ENCODE measurements around the gene SMAP2.

Gene SMAP2

GRCh38 chr1:40372658-40373322 lies 737 bp upstream of the SMAP2 start:
- Histone ChIP-seq H3K27ac (ENCODE audit: low read depth, low read length) (no peak overlapping the region), H3K4me3 (ENCODE audit: low read depth, low read length) (peak overlapping the region; percentile 47), H3K27me3 (ENCODE audit: control insufficient read depth, insufficient read depth, low read length) (peaks cover 5% of the 10 kb centered on the region; the same call in 1 of the 2 replicates), H3K9me3 (ENCODE audit: control insufficient read depth, insufficient read depth, low read depth, low read length) (no peaks in the 10 kb centered on the region), H3K36me3 (ENCODE audit: control insufficient read depth, insufficient read depth, low read length) (no peaks in the 10 kb centered on the region), H3K9ac (ENCODE audit: low read length) (no peak overlapping the region), H3K4me1 (ENCODE audit: control insufficient read depth, insufficient read depth, low read length) (peaks cover 8% of the 10 kb centered on the region)

GRCh38 chr1:40377512-40377911 lies 4.0 kb downstream of the SMAP2 start:
- Histone ChIP-seq H3K27me3 (ENCODE audit: control insufficient read depth, insufficient read depth, low read length) (peaks cover 5% of the 10 kb centered on the region; the same call in 1 of the 2 replicates), H3K36me3 (ENCODE audit: control insufficient read depth, insufficient read depth, low read length) (no peaks in the 10 kb centered on the region), H3K4me1 (ENCODE audit: control insufficient read depth, insufficient read depth, low read length) (peaks cover 8% of the 10 kb centered on the region), H3K4me3 (ENCODE audit: low read depth, low read length) (no peak overlapping the region), H3K27ac (ENCODE audit: low read depth, low read length) (no peak overlapping the region), H3K9ac (ENCODE audit: low read length) (no peak overlapping the region), H3K9me3 (ENCODE audit: control insufficient read depth, insufficient read depth, low read depth, low read length) (no peaks in the 10 kb centered on the region)

DNA sequence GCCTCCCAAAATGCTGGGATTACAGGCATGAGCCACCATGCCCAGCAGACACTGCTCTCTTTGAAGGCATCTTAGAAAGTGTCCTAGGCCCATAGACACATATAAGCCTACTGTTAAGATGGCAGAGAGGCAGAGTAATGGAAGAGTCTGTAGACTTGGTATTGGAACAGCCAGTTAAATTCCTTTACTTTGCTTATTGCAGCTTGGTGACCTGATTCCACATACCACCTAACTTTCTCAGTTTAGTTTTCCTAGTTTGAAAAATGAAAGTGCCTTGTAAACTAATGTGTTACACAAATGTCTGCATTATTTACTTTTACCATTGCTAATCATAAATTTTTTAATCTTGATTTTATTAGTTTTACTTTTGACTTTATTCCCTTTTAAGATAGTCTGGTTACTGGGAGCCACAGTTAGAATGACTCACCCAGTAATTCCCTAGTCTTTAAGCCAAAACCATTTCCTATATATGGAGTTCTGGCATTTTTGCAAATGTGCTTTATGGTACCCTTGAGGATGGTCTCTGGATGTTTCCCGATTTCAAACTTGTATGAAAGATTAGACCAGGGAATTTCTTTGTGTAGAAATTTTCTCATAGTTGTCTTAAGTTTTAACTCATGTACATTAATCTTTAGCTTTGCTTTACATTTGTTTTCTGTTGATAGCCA lies 6.4 kb downstream of the SMAP2 start:
- Histone ChIP-seq H3K4me1 (ENCODE audit: control insufficient read depth, insufficient read depth, low read length) (peaks cover 3% of the 10 kb centered on the region), H3K9me3 (ENCODE audit: control insufficient read depth, insufficient read depth, low read depth, low read length) (no peaks in the 10 kb centered on the region), H3K9ac (ENCODE audit: low read length) (no peak overlapping the region), H3K27ac (ENCODE audit: low read depth, low read length) (no peak overlapping the region), H3K27me3 (ENCODE audit: control insufficient read depth, insufficient read depth, low read length) (peaks cover under 1% of the 10 kb centered on the region; the same call in 1 of the 2 replicates), H3K4me3 (ENCODE audit: low read depth, low read length) (no peak overlapping the region), H3K36me3 (ENCODE audit: control insufficient read depth, insufficient read depth, low read length) (no peaks in the 10 kb centered on the region)

GRCh38 chr1:40380817-40381216 lies 7.3 kb downstream of the SMAP2 start:
- Histone ChIP-seq H3K36me3 (ENCODE audit: control insufficient read depth, insufficient read depth, low read length) (no peaks in the 10 kb centered on the region), H3K4me1 (ENCODE audit: control insufficient read depth, insufficient read depth, low read length) (peaks cover 3% of the 10 kb centered on the region), H3K27ac (ENCODE audit: low read depth, low read length) (no peak overlapping the region), H3K9ac (ENCODE audit: low read length) (no peak overlapping the region), H3K9me3 (ENCODE audit: control insufficient read depth, insufficient read depth, low read depth, low read length) (no peaks in the 10 kb centered on the region), H3K27me3 (ENCODE audit: control insufficient read depth, insufficient read depth, low read length) (no peaks in the 10 kb centered on the region), H3K4me3 (ENCODE audit: low read depth, low read length) (no peak overlapping the region)

DNA sequence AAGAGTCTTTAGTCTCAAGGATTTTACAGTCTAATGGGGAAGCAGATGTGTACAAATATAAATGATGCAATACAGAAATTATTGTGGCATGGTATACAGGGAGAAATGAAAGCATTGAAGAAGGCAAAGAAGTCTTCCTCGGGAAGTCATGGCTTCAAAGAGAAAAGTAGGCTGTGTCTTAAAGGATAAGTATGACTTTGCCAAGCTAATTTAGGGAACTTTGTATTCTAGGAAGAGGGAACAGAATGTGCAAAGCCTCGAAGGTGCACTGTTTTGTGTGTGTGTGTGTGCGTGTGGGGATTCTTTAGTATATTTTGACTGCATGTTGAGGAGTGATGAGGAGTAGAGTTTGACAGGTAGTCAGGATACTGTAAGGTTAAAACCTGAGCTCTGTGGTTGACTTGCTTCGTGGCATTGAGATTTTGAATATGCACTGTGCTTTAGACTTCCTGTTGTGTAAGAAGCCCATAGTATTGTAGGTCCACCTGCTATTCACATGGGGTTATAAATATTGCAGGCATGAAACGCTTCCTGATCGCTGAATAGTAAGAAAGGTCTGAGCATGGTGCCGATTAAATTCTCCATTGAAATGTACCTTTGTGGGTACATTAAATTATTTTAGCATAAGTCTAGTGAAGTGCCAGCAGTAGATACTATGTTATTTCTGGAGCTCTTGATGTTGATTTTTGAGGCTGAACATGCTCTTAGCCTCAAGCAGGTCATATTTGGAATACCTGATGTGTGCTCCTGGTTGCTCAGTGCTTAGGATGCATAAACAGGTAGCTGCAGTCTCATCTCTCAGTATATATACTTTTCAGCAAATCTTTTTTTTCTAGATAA lies 8.0 kb downstream of the SMAP2 start:
- Histone ChIP-seq H3K9me3 (ENCODE audit: control insufficient read depth, insufficient read depth, low read depth, low read length) (no peaks in the 10 kb centered on the region), H3K9ac (ENCODE audit: low read length) (no peak overlapping the region), H3K4me1 (ENCODE audit: control insufficient read depth, insufficient read depth, low read length) (peaks cover 3% of the 10 kb centered on the region), H3K4me3 (ENCODE audit: low read depth, low read length) (no peak overlapping the region), H3K36me3 (ENCODE audit: control insufficient read depth, insufficient read depth, low read length) (no peaks in the 10 kb centered on the region), H3K27ac (ENCODE audit: low read depth, low read length) (no peak overlapping the region), H3K27me3 (ENCODE audit: control insufficient read depth, insufficient read depth, low read length) (no peaks in the 10 kb centered on the region)

DNA sequence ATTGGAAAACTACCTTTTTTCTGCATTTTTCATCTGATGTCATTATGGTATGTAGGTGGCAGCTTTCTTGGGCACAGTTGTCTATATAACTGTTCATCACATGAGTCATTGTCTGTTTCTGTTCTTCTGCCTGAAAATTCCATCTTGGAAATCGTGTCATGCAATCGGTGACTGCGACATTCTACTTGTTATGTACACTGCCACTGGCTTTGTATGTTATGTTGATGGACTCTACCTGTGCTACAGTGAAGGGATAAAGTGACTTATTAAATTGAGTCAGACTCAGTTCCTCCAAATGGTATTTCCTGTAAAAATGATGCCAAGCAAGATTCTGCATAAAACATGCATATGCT lies 8.6 kb downstream of the SMAP2 start:
- H3K27me3 ChIP-seq (ENCODE audit: control insufficient read depth, insufficient read depth, low read length) = no peaks in the 10 kb centered on the region
- peaks cover 3% of the 10 kb centered on the region for H3K4me1 ChIP-seq (ENCODE audit: control insufficient read depth, insufficient read depth, low read length)
- H3K4me3 ChIP-seq (ENCODE audit: low read depth, low read length) = no peak overlapping the region
- H3K9me3 ChIP-seq (ENCODE audit: control insufficient read depth, insufficient read depth, low read depth, low read length) = no peaks in the 10 kb centered on the region
- H3K9ac ChIP-seq (ENCODE audit: low read length) = no peak overlapping the region
- H3K36me3 ChIP-seq (ENCODE audit: control insufficient read depth, insufficient read depth, low read length) = no peaks in the 10 kb centered on the region
- no peak overlapping the region for H3K27ac ChIP-seq (ENCODE audit: low read depth, low read length)

DNA sequence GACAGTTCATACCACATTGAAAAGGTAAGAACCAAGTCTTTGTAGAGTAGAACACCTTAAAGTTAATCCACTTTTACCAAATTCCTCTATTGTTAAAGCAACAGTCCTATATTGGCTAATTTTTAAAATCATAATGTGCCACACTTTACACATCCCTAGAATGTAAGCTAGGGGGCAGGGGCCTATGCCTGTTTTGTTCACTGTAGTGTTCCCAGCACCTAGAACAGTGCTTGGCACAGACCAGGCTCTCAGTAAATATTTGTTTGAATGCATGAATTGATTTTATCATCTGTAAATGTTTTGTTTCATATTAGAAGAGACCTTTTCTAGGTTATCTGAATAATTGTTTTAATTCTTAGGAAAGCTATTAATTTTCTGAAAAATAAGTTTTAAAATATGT lies 9.1 kb downstream of the SMAP2 start:
- no peaks in the 10 kb centered on the region for H3K36me3 ChIP-seq (ENCODE audit: control insufficient read depth, insufficient read depth, low read length)
- H3K27me3 ChIP-seq (ENCODE audit: control insufficient read depth, insufficient read depth, low read length) = no peaks in the 10 kb centered on the region
- H3K4me1 ChIP-seq (ENCODE audit: control insufficient read depth, insufficient read depth, low read length) = peaks cover 3% of the 10 kb centered on the region
- no peak overlapping the region for H3K27ac ChIP-seq (ENCODE audit: low read depth, low read length)
- H3K9ac ChIP-seq (ENCODE audit: low read length) = no peak overlapping the region
- H3K4me3 ChIP-seq (ENCODE audit: low read depth, low read length) = no peak overlapping the region
- no peaks in the 10 kb centered on the region for H3K9me3 ChIP-seq (ENCODE audit: control insufficient read depth, insufficient read depth, low read depth, low read length)

- Histone ChIP-seq H3K27me3 (ENCODE audit: control insufficient read depth, insufficient read depth, low read length) (no peaks in the 10 kb centered on the region), H3K4me3 (ENCODE audit: low read depth, low read length) (0 out of 2 replicates have a peak overlapping the region, but pooled peaks have one; percentile 1), H3K4me1 (ENCODE audit: control insufficient read depth, insufficient read depth, low read length) (peaks cover 3% of the 10 kb centered on the region), H3K36me3 (ENCODE audit: control insufficient read depth, insufficient read depth, low read length) (no peaks in the 10 kb centered on the region), H3K9me3 (ENCODE audit: control insufficient read depth, insufficient read depth, low read depth, low read length) (no peaks in the 10 kb centered on the region), H3K9ac (ENCODE audit: low read length) (no peak overlapping the region), H3K27ac (ENCODE audit: low read depth, low read length) (no peak overlapping the region)
These were observed 9.6 kb downstream of the SMAP2 start for GRCh38 chr1:40383095-40383487.

- Histone ChIP-seq H3K4me1 (ENCODE audit: control insufficient read depth, insufficient read depth, low read length) (peaks cover 3% of the 10 kb centered on the region), H3K9me3 (ENCODE audit: control insufficient read depth, insufficient read depth, low read depth, low read length) (no peaks in the 10 kb centered on the region), H3K4me3 (ENCODE audit: low read depth, low read length) (no peak overlapping the region), H3K27me3 (ENCODE audit: control insufficient read depth, insufficient read depth, low read length) (no peaks in the 10 kb centered on the region), H3K27ac (ENCODE audit: low read depth, low read length) (no peak overlapping the region), H3K9ac (ENCODE audit: low read length) (no peak overlapping the region), H3K36me3 (ENCODE audit: control insufficient read depth, insufficient read depth, low read length) (no peaks in the 10 kb centered on the region)
These were observed 10.2 kb downstream of the SMAP2 start for GRCh38 chr1:40383488-40384412.

- Histone ChIP-seq H3K27ac (ENCODE audit: low read depth, low read length) (no peak overlapping the region), H3K27me3 (ENCODE audit: control insufficient read depth, insufficient read depth, low read length) (no peaks in the 10 kb centered on the region), H3K4me3 (ENCODE audit: low read depth, low read length) (no peak overlapping the region), H3K4me1 (ENCODE audit: control insufficient read depth, insufficient read depth, low read length) (peaks cover 3% of the 10 kb centered on the region), H3K36me3 (ENCODE audit: control insufficient read depth, insufficient read depth, low read length) (no peaks in the 10 kb centered on the region), H3K9ac (ENCODE audit: low read length) (no peak overlapping the region), H3K9me3 (ENCODE audit: control insufficient read depth, insufficient read depth, low read depth, low read length) (no peaks in the 10 kb centered on the region)
These were observed 10.9 kb downstream of the SMAP2 start for GRCh38 chr1:40384413-40384762.
